Brain microvascular endothelial cell (primary cell): Measurements from ENCODE around the gene DPP7.

Source experiments
- DNase-seq: peaks from one replicate; pipeline ENCODE4 v3.0.0-alpha.2; 2020
- H3K27ac ChIP-seq: fragments of 250-450 bp; sonication (Bioruptor Pico); 2 replicates; pipeline ENCODE4 v1.5.1; 2020; ENCODE audit warnings: mild to moderate bottlenecking, moderate library complexity
- H3K27me3 ChIP-seq: fragments of 250-450 bp; sonication (Bioruptor Pico); replicated peaks from 2 replicates; pipeline ENCODE4 v1.5.1; 2020; ENCODE audit warnings: mild to moderate bottlenecking
- H3K36me3 ChIP-seq: fragments of 250-450 bp; sonication (Bioruptor Pico); replicated peaks from 2 replicates; pipeline ENCODE4 v1.5.1; 2020; ENCODE audit warnings: mild to moderate bottlenecking
- H3K4me3 ChIP-seq: 2 replicates; pipeline ENCODE4 v1.5.1; 2011; ENCODE audit warnings: low read depth, mild to moderate bottlenecking, control low read depth, low read length, moderate library complexity
- CTCF ChIP-seq: IDR thresholded peaks from 2 replicates; pipeline ENCODE4 v1.5.1; 2011; ENCODE audit warnings: low read depth, mild to moderate bottlenecking, moderate library complexity, low read length, control low read depth, inconsistent platforms; ENCODE audit errors: missing control alignments
- in situ Hi-C: cut with HindIII; loops from 2 replicates; pipeline ENCODE4 v1.10.0; 2017; ENCODE audit warnings: low sequenced_read_pairs, low pct_ligation_motif_present

DPP7 gene

GRCh38 chr9:137067860-137068538 lies 46.5 kb downstream of the DPP7 start:
- Histone ChIP-seq H3K27ac (no peak overlapping the region), H3K36me3 (no peaks in the 10 kb centered on the region), H3K4me3 (no peak overlapping the region), H3K27me3 (no peaks in the 10 kb centered on the region)
- peak; percentile 45 for DNase-seq
- in situ Hi-C loops, result no loop called here
- peak; percentile 90 for TF ChIP-seq CTCF

- Histone ChIP-seq H3K36me3 (no peaks in the 10 kb centered on the region), H3K27me3 (no peaks in the 10 kb centered on the region), H3K4me3 (no peak overlapping the region), H3K27ac (no peak overlapping the region)
- no peak for DNase-seq
- TF ChIP-seq CTCF, result no peak
- in situ Hi-C loops, result no loop called here
Observed at GRCh38 chr9:137066096-137066861, 48.3 kb downstream of the DPP7 start.

DNA sequence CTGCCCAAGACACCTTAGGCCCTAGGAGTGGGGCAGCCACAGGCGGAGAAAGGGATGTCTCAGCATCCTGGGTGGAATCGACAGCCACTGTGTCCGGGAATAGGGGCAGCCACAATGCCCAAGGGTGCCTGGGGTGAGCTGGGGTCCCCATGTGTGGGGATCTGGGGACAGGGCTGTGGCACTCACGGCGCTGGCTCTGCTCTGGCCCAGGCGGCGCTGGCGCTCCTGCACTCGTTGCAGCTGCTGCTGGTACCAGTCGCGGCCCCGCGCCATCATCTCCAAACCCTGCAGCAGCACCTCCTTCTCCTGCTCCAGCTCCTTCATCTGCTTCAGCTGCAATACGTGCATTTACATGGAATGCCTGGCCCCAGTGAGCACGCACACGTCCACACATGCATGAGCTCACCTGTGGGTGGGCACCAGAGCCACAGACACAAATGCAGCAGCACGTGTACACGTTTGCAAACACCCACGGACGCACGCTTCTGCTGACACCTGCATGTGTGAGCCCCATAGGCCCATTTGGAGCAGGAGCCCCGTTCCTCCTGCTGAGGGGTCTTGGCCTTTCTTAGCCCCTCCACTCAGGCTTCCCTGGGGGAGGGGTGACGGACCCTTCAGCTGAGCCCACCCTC lies 49.1 kb downstream of the DPP7 start:
- TF ChIP-seq CTCF, result no peak
- H3K27ac ChIP-seq, result no peak overlapping the region
- H3K27me3 ChIP-seq, result no peaks in the 10 kb centered on the region
- in situ Hi-C loops, result no loop called here
- DNase-seq, result no peak
- no peaks in the 10 kb centered on the region for H3K36me3 ChIP-seq
- no peak overlapping the region for H3K4me3 ChIP-seq

GRCh38 chr9:137064880-137065164 lies 49.7 kb downstream of the DPP7 start:
- no peak for TF ChIP-seq CTCF
- H3K27ac ChIP-seq, result no peak overlapping the region
- no peak overlapping the region for H3K4me3 ChIP-seq
- H3K27me3 ChIP-seq, result no peaks in the 10 kb centered on the region
- in situ Hi-C loops, result no loop called here
- no peaks in the 10 kb centered on the region for H3K36me3 ChIP-seq
- DNase-seq, result no peak

GRCh38 chr9:137064027-137064879 lies 50.3 kb downstream of the DPP7 start:
- DNase-seq, result no peak

More at GRCh38 chr9:137064027-137064879, 50.3 kb downstream of the DPP7 start:
- no peaks in the 10 kb centered on the region for H3K27me3 ChIP-seq
- no peak overlapping the region for H3K27ac ChIP-seq
- peak; percentile 95 for TF ChIP-seq CTCF
- no peak overlapping the region for H3K4me3 ChIP-seq
- H3K36me3 ChIP-seq, result no peaks in the 10 kb centered on the region
- in situ Hi-C loops, result no loop called here
